Measurements from ENCODE around the gene NR2C1.

DNA sequence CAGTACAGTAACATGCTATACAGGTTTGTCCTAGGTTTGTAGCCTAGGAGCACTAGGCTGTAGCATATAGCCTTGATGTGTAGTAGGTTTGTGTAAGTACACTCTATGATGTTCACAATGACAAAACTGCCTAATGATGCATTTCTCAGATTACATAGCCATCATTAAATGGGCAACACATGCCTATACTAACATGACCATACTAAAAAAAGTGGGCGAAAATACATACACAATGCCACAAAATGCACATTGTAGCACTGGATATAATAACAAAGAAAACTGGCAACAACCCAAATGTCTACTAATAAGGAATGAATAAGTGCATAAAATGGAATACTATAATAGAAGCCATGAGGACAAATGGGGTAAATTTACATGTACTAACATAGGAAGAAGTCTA, 38.7 kb downstream of the NR2C1 start:
- TF ChIP-seq, protein P1, sequence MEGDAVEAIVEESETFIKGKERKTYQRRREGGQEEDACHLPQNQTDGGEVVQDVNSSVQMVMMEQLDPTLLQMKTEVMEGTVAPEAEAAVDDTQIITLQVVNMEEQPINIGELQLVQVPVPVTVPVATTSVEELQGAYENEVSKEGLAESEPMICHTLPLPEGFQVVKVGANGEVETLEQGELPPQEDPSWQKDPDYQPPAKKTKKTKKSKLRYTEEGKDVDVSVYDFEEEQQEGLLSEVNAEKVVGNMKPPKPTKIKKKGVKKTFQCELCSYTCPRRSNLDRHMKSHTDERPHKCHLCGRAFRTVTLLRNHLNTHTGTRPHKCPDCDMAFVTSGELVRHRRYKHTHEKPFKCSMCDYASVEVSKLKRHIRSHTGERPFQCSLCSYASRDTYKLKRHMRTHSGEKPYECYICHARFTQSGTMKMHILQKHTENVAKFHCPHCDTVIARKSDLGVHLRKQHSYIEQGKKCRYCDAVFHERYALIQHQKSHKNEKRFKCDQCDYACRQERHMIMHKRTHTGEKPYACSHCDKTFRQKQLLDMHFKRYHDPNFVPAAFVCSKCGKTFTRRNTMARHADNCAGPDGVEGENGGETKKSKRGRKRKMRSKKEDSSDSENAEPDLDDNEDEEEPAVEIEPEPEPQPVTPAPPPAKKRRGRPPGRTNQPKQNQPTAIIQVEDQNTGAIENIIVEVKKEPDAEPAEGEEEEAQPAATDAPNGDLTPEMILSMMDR (IDR thresholded peaks at IDR 0.05; ENCODE audit: low read length), result no peak
- no peak for TF ChIP-seq EZH2 (optimal IDR thresholded peaks at IDR 0.05; ENCODE audit: low read depth, low read length)
- no peak for TF ChIP-seq EZH2phosphoT487 (IDR thresholded peaks at IDR 0.05; ENCODE audit: low read length)

Measured in MM.1S (cell line).